GM12873 (cell line): ENCODE data around the gene INPP5A.

Experiments used
- CTCF ChIP-seq: IDR thresholded peaks from 2 replicates; pipeline ENCODE4 v1.5.1; 2012; ENCODE audit warnings: low read depth, mild to moderate bottlenecking, moderate library complexity, low read length, control low read depth; ENCODE audit not compliant: insufficient read depth; ENCODE audit errors: missing control alignments

INPP5A gene

GRCh38 chr10:132650611-132651250 lies 113.1 kb downstream of the INPP5A start:
- no peak for TF ChIP-seq CTCF

DNA sequence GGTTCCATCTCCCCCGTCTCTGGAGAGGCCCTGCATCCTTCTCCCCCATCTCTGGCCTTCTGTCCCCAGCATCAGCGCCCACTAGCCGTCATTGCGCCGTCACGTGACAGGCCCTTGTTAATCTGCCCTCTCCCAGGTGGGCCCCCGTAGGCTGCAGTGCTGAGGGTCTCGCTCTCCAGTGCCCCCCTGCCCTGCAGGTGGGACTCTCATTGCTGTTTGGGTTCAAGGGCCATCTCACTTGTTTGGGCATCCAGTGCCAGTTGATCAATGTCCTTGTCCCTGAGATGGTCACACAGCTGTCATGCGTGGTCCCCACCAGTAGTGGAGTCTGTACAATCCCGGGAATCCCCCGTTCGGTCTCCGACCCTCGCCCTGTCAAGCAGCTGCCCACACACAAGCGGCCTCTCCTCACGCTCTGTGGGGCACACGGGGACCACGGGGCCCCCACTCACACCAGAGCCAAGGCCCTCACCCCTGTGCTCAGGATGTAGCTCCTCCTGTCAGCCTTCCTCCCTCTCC lies 114.0 kb downstream of the INPP5A start:
- no peak for TF ChIP-seq CTCF

DNA sequence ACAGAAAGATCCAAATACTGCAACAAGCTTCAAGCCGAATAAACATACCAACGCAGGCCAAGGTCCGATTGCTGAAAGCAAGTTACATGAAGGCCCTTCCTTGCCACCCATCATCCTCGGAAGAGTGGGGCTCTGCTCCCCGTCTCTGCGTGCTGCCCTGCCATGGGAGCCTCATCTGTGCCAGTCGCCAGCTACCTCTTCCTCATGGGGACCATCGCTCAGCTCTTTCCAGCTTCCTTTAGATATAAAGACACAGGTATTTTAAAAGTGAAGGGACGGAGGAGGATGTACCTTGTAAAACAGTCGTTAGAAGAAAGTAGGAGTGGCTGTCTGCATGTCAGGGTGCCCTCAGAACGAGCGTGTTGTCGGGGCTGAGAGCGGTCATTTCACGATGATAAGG lies 114.9 kb downstream of the INPP5A start:
- TF ChIP-seq CTCF: no peak

- TF ChIP-seq CTCF: no peak
These were observed 115.5 kb downstream of the INPP5A start for GRCh38 chr10:132652936-132653590.

- TF ChIP-seq CTCF: no peak
These were observed 116.1 kb downstream of the INPP5A start for GRCh38 chr10:132653721-132654120.

- TF ChIP-seq CTCF: no peak
These were observed 116.6 kb downstream of the INPP5A start for GRCh38 chr10:132654121-132654571.

GRCh38 chr10:132654708-132655661 lies 117.4 kb downstream of the INPP5A start:
- peak; percentile 87 for TF ChIP-seq CTCF
